ENCODE data around the gene LUM.

LUM gene

GRCh38 chr12:91074851-91075250, 36.4 kb downstream of the LUM start:
- TF ChIP-seq POLR2A (IDR thresholded peaks at IDR 0.05; ENCODE audit: low read depth, low read length): no peak
- DNase-seq (ENCODE audit: insufficient read length, low spot score): no peak
- no peak for FAIRE-seq

DNA sequence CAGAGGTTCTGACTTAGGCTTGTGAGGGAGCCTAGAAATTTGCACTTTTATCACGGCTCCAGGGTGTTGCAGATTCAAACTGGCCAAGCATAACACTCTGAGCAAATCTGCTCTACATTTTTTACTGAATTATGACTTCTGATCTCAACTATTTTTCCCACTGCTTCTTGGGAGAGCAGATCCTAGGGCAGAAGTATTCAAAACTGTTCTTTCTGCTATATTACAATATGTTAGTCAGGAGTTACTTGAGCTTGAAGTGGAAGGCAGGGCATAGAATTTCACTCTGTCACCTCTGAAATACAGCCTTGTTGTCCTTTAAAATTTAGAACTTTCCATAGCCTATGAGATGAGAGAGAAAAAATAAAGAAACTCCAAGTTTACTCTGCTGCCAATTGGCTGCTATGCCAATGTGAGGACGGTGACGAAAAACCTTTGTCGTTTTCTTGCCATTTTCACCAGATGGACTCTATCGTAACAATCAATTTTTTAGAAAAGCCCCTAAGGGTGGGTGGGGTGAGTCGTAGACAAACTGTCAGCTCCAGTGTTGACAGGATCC, 37.1 kb downstream of the LUM start:
- no peak for FAIRE-seq
- no peak for TF ChIP-seq POLR2A (IDR thresholded peaks at IDR 0.05; ENCODE audit: low read depth, low read length)
- no peak for DNase-seq (ENCODE audit: insufficient read length, low spot score)

DNA sequence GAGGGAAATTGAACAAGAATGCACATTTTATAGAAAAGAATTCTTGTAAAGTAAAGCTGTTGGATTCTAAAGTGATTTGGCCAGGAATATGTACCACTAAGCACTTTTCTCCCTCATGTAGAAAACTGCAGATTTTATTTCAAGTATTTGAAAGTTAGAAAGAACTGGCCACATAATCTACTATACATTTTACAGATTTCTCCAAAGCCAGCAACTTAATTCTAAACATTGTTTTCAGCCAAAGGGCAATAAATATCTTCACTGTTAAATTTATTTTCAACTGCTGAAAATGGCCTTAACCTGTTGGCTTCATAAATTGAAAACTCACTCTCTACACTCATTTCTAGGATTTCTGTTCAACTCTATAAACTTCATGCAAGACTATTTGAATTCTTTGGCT, 37.9 kb downstream of the LUM start:
- no peak for TF ChIP-seq POLR2A (IDR thresholded peaks at IDR 0.05; ENCODE audit: low read depth, low read length)
- DNase-seq (ENCODE audit: insufficient read length, low spot score) (no peak), FAIRE-seq (no peak)

- no peak for TF ChIP-seq POLR2A (IDR thresholded peaks at IDR 0.05; ENCODE audit: low read depth, low read length)
- FAIRE-seq: no peak
- DNase-seq (ENCODE audit: insufficient read length, low spot score): no peak
Measured at GRCh38 chr12:91072931-91073330, 38.4 kb downstream of the LUM start.

DNA sequence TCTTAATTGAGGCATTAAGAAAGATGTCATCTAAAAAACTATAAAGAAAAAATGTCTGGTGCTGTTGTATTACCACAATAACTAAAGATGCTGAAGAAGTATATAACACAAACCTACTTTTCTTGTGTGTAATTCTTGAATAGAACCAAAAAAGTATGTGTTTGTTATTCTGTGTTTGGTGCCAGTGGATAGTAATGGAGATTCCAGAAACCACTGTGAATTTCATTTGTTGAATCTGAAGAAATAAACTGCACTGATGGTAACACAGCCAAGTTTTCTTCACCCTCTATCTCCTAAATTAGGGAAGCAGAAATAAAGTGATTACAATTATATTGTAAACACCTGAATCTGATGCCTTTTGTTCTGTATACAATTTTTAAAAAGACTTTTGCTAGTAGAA, 40.4 kb downstream of the LUM start:
- DNase-seq (ENCODE audit: insufficient read length, low spot score) (no peak), FAIRE-seq (no peak)
- TF ChIP-seq POLR2A (IDR thresholded peaks at IDR 0.05; ENCODE audit: low read depth, low read length): no peak

DNA sequence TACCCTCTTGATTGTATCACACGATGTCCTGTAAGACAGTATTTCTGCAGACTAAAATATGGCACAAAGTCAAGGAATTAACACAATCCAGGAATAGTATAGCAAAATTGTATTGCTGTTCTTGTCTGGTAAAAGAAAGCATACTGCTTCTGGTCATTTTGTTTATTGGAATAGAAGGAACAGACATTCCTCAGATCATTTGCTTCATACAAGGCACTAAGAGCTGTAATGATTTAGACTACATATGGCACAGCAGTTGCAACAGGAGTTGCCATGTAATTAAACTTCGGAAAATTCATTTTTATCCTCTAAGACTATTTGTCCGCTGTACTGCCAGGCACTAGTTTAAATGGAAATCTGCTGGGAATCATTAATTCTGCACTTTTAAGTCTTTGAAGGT, 45.9 kb downstream of the LUM start:
- TF ChIP-seq POLR2A (IDR thresholded peaks at IDR 0.05; ENCODE audit: low read depth, low read length): no peak
- DNase-seq (ENCODE audit: insufficient read length, low spot score) (no peak), FAIRE-seq (no peak)

- DNase-seq (ENCODE audit: insufficient read length, low spot score): no peak
- TF ChIP-seq POLR2A (IDR thresholded peaks at IDR 0.05; ENCODE audit: low read depth, low read length): no peak
- no peak for FAIRE-seq
Measured at GRCh38 chr12:91064640-91065039, 46.7 kb downstream of the LUM start.

GRCh38 chr12:91061091-91061490, 50.2 kb downstream of the LUM start:
- DNase-seq (ENCODE audit: insufficient read length, low spot score) (no peak), FAIRE-seq (no peak)
- no peak for TF ChIP-seq POLR2A (IDR thresholded peaks at IDR 0.05; ENCODE audit: low read depth, low read length)

DNA sequence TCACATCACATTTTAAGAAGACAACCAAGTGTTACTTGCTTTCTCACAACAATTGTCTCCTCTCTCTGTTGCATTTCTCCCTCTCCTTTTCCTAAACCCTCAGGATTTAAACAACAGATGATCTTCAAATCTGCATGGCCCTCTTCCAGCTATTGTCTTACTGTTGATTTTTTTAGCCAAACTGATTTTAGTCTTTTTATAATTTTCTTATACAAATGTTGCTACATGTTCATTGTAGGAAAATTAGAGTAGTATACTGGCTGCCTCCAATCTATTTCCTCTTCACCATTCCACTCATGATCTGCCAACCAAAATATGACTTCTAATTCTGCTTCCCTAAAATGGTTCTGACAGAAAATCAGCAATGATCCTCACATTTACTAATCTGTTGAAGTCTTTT, 52.1 kb downstream of the LUM start:
- FAIRE-seq (no peak), DNase-seq (ENCODE audit: insufficient read length, low spot score) (no peak)
- TF ChIP-seq POLR2A (IDR thresholded peaks at IDR 0.05; ENCODE audit: low read depth, low read length): no peak

DNA sequence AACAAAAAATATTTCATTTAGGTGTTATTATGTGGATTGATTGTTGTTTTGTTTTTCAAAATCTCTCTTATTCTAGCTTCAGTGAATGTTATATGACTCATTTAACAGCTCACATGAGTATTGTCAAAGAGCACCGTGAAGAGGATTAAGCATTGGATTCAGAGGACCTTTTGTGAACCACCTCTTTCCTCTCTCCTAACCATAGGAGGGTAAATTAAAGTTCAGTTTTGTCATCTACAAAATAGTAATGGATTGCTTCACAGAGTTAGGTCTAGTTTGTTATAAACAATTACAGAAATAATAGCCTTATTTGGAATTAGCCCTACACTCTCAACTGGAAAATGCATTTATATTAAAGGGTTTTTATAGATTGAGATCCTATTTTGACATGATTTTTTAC, 52.5 kb downstream of the LUM start:
- TF ChIP-seq POLR2A (IDR thresholded peaks at IDR 0.05; ENCODE audit: low read depth, low read length): no peak
- FAIRE-seq (peak; percentile 6), DNase-seq (ENCODE audit: insufficient read length, low spot score) (no peak)

- no peak for FAIRE-seq
- no peak for TF ChIP-seq POLR2A (IDR thresholded peaks at IDR 0.05; ENCODE audit: low read depth, low read length)
- no peak for DNase-seq (ENCODE audit: insufficient read length, low spot score)
Measured at GRCh38 chr12:91057368-91058165, 53.7 kb downstream of the LUM start, which contains the start of gene KERA. Gene KERA (minus strand): TSS chr12:91058024. CDS start chr12:91056281, 1,743 bp downstream.

- no peak for TF ChIP-seq POLR2A (IDR thresholded peaks at IDR 0.05; ENCODE audit: low read depth, low read length)
- FAIRE-seq (no peak), DNase-seq (ENCODE audit: insufficient read length, low spot score) (no peak)
Measured at GRCh38 chr12:91056488-91056887, 54.8 kb downstream of the LUM start.

DNA sequence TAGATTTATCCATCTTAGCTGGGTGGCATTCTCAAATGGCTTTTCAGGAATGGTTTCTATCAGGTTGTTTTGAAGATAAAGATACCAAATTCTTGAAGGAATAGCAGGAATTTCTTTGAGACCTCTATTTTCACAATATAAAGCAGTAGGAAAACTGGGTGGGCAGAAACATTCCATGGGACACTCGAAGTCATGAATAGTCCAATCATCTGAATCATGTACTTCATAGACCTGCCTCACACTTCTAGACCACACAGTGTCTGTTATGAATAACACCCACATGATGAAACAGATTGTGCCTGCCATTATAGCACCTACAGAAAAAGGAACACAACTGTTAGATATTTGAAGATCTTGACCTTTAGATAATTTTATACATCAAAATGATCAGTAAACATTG, 55.3 kb downstream of the LUM start:
- no peak for TF ChIP-seq POLR2A (IDR thresholded peaks at IDR 0.05; ENCODE audit: low read depth, low read length)
- no peak for FAIRE-seq
- DNase-seq (ENCODE audit: insufficient read length, low spot score): no peak

DNA sequence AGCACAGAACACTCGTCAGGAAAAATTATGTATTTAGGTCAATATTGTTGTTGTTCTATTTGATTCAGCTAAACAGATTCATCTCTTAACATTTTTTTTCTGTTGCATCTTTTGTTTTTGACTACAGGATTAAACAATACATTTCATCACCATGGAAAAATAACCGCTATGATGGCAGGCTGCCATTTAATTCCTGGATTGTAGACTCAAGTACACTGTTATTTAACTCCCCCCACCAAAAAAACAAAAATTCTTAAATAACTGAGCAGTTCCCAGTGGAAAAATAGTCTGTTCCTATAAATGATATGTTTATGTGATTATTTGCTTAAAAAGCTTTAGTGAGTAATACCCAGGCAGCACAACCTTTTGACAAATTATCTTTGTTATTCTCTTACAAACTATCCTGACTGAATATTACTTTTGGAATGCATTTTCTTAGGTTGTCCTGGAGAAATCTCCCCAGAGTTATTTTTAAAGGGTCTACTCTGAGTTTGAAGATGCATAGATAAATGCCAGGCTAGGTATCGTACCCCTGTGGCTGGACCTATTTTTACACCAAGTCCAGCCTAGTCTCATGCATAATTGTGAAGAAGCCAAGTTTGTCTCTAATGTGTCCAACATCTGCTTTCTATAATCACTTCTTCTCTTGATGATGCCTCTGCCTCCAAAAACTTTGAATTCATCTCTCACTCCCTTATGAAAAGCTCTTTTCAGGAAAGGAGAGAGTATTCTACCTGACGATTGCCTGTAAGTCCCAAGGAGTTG, 57.2 kb downstream of the LUM start:
- FAIRE-seq (no peak), DNase-seq (ENCODE audit: insufficient read length, low spot score) (no peak)
- TF ChIP-seq POLR2A (IDR thresholded peaks at IDR 0.05; ENCODE audit: low read depth, low read length): no peak

All from H54 (cell line).